ENCODE results near the gene SMPDL3B.
A peak's percentile ranks its signal among the peaks of the same experiment; 100 is the strongest.
"Not testable (repeated sequence)": the region's sequence is repeated elsewhere in the genome, so short reads cannot be mapped to it uniquely, and the experiment has no call there.

SMPDL3B gene

DNA sequence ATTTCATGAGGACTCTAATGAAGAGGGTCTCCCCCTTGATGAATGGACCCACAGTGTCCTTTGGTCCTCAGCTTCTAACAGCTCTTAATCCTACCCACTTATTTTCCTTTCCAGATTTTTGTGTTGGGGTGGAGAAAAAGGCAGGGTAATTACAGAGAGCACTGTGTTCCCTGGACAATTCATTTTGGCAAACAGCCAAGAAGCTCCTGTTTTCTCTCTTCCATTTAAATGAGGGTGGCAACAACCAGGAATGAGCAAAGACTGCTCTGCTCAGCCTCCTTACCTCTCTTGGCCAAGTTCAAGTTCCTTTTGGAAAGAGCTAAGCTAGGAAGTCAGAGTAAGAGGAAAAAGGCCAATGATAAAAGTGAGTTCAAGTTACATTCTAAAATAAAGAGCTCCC is 36.9 kb downstream of the SMPDL3B start:
- no peak for DNase-seq

DNA sequence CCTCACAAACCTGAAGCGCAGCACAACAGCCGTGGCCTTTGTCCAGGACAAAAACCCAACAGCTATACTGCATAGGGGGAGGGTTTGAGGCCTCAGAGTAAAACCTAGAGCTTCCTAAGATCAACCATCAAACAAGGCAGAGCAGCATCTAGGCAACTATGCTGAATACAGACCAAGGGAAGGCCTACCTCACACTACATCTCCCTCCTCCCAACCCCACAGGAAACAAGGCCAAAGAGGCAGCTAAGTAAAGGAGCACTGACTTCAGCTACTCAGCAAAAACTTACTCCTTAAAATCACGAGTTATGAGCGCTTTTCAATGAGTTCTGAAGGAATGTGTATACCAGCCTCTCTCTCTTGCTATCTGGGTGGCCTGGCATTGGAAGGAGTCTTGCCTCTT is 37.3 kb downstream of the SMPDL3B start:
- no peak for DNase-seq

DNA sequence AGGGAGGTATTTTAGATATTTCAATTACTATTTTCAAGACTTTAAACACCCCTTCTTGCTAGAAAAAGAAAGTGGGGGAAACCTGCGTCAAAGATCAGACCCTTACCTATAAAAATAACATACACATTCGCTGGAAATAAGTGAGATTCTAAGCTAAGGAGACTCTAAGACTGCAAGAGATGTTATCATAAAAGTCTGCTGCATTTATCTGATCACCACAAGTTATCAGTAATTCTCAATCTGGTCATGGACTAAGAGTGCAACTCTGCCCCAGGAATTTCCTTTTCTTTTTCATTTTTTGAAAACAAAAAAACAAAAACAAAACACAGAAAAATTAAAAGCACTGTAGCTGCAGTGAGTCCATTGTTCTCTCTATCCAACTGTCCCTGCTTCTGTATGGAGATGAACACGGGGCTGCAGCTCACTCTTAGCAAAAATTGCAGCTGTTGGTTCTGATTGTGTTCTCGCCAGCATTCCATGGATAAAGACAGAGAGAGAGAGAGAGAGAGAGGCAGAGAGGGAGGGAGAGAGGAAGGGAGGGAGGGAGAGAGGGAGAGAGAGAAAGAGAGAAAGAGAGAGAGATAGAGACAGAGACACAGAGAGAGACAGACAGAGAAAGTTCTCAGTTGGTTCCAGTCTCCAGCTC is 39.1 kb downstream of the SMPDL3B start:
- no peak for DNase-seq

- DNase-seq: no peak
These were observed 39.6 kb downstream of the SMPDL3B start for GRCh38 chr1:27974417-27974781.

DNA sequence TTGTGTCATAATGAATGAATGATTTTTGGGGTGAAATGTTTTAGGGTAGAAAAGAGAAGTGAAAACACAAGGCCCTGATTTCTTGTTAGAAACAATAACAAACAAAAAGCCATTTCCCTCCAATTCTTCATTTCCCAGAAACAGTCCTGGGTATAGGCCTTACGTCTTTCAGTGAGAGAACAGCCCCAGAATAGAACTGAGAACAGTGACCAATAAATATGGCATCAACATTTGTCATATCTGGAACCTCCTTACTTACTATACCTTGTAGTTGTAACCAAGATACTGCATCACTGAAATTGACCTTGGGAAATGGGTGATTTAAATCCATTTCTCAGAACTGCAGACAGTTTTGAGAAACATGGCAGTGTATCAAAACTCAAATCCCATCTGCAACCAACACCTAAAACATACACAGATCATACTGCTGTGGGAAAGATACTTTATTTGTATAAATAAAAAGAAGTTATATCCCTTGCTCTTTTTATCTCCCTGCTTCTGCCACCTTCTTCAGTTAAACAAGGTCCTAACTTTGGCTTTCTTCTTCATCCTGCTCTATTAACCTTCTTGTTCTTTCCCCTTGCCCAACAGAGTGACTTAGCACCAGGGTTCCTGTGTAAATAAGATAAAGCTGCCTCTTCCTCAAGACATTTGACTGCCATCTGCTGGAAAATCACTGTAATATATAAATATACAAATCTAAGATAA is 44.5 kb downstream of the SMPDL3B start:
- DNase-seq: no peak

DNA sequence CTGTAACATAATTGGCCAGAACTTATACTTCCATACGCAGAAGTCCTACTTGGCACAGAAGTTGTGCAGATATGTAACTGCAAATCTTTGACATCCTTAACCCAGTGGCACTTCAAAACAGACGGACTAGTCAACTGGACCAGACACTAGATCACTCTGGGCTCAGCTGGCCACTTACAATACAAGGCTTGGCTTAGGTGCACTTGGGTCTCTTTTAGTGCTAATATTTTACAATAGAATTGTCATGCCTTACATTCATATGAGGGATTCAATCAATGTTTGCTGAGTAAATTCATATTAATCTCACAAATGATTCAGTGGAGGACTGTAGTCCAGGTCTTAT is 45.0 kb downstream of the SMPDL3B start:
- DNase-seq: no peak

DNA sequence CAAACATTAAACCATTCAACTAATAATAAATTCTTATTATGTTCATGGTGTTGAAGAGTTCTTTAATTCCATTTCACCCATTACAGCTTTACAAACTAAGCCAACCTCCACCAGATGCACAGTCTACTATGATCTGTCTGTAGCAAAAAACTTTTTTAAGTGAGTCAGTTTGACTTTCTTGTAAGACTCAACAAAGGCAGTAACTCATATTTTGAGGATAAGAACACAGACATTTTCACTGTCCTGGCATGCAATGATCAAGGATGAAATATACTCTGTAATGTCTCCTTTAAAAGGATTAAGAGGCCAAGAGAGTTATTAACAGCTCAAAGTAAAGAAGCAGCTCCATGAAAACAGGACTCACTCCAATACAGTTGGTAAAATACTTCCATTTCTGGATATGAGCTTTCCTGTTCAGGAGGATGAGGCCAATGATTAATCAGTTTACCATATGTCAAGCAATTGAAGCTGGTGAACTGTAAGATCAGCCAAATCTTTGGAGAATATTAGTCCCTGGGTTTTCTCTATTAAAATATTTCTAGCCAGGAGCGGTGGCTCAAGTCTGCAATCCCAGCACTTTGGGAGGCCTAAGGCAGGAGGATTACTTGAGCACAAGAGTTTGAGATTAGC is 45.5 kb downstream of the SMPDL3B start:
- no peak for DNase-seq

DNA sequence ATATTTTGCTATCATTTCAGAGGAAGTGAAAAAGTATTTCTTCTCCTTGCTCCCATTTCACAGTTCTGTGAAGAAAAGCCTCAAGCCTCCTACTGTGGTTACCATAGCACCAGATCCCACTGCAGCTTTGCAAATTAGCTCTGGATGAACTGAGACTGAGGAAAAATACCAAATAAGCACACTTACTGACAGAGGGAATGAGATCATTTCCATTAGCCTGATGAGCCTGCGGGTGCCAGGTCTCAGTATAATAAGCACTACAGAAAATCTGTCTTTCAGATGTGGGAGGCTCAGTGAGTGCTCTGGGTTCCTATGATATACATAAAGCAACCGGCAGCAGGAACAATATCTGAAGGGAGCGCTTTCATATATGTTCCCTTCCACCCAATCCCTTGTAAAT is 46.3 kb downstream of the SMPDL3B start:
- DNase-seq: no peak

- DNase-seq: no peak
These were observed 56.2 kb downstream of the SMPDL3B start for GRCh38 chr1:27990920-27991537.

GRCh38 chr1:27992276-27992675 is 57.5 kb downstream of the SMPDL3B start:
- DNase-seq: peak; percentile 39 to 46

DNA sequence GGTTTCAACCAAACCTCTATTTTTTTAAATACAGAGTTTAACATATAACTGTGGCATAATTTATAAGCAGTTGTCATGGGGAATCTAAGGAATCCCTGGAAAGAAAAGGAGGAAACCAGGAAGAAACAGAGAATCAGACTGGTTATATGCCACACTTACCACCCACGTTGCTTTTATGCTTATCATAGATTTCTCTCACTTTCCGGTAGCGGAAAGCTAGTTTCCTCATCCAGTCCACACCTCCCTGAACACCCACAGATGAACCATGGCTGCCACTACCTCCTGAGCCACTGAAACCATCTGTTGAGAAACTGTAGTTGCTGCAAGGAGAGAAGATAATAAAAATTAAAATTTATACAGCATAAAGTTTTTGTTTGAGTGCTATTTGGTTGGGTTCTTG is 58.4 kb downstream of the SMPDL3B start:
- peak in 1 of 2 experiments; percentile 25 for DNase-seq

GRCh38 chr1:27994060-27994459 is 59.3 kb downstream of the SMPDL3B start:
- no peak for DNase-seq

GRCh38 chr1:27994526-27994925 is 59.7 kb downstream of the SMPDL3B start:
- DNase-seq: not testable (repeated sequence)

DNA sequence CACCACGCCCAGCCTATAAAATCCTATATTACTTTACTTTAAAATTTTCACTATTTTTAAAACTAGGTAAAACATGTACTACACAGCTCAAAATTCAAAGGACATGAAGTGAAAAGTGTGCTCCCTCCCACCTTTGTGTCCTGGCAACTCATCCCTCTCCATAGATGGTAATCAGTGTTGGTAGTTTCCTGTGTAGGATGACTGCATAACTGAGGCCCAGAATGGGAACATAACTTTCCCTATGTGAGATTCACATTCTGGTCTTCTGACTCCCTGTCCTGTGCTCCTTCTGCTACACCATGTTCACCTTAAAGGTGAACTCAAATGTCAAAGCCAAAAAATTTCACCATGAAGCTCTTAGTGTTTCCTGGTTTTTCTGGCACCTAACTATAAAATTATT is 64.3 kb downstream of the SMPDL3B start:
- DNase-seq: no peak

- DNase-seq: no peak
These were observed 67.8 kb downstream of the SMPDL3B start for GRCh38 chr1:28002600-28002999.

GRCh38 chr1:28003117-28003516 is 68.3 kb downstream of the SMPDL3B start:
- not testable (repeated sequence) for DNase-seq

All from activated CD4-positive, alpha-beta T cell treated with anti-CD3 and anti-CD28 coated beads, Interleukin-2, amount 50 U/mL, for 48 hours (primary cell).